GM21723 (cell line): Measurements from ENCODE around the gene PAEP.
"Not testable (repeated sequence)": the region's sequence is repeated elsewhere in the genome, so short reads cannot be mapped to it uniquely, and the experiment has no call there.

Experiments
- ATAC-seq: cut with Tn5 transposase; IDR thresholded peaks from one replicate; pipeline ENCODE4 v1.9.1; 2021; ENCODE audit warnings: mild to moderate bottlenecking, moderate library complexity; ENCODE audit not compliant: unreplicated experiment

The PAEP gene

DNA sequence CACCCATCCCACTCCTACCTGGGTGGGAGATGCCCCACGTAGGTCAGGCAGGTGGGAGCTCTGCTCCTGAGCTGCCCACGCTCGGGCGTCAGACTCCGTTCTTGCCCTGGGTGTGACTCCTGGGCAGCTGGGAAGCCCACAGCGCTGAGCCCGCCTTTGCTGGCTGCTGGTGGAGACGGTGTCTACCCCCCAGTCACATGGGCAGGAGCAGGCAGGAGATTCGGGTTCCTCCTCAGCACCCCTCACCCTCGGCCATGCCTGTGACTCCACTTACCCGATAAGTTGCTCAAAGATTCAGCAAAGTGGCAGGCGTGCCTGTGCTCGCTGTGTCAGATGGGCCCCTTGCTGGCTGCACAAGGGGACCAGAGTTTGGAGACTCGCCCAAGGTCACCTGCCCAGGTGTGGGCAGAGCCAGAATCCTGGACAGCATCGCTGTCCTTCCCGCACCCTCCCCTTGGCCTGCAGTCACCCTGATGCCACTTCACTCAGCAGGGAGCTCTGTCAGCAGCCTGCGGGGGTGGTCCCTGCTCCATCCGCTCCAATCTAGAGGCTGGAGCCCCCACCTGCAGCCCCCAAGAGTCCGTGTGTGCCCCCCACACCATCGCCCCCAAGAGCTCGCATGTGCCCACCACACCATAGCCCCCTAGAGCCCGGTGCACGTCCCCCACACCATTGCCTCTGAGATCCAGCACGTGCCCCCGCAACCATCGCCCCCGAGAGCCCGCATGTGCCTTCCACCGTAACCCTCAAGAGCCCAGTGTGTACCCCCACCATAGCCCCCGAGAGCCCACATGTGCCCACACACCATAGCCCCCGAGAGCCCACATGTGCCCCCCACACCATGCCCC, 36.1 kb upstream of the PAEP start:
- no peak for ATAC-seq

- ATAC-seq, result no peak
These were observed 35.3 kb upstream of the PAEP start for GRCh38 chr9:135526089-135526729.

GRCh38 chr9:135526730-135527571, 34.6 kb upstream of the PAEP start:
- ATAC-seq, result no peak

- ATAC-seq, result not testable (repeated sequence)
These were observed 32.6 kb upstream of the PAEP start for GRCh38 chr9:135528842-135529435.

GRCh38 chr9:135530146-135530545, 31.4 kb upstream of the PAEP start:
- no peak for ATAC-seq

DNA sequence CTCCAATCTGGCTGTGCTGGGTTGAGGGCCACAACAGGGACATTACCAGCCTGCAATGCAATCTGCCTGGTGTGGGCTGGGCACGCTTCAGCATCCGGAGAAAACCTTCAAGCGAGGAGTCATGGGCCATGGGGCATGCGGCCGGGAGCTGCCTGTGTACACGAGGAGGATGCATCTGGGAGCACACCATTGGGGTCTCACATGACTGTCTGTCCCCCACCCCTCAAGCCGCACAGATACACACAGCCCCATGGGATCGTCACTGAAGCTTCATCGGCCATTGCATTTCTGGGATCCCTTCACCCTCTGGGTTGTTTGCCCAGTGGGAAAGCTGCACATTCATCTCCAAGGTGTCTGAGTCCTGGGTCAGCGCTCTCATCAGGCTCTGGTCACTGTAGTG, 30.5 kb upstream of the PAEP start:
- no peak for ATAC-seq

GRCh38 chr9:135533113-135533512, 28.4 kb upstream of the PAEP start:
- no peak for ATAC-seq

- no peak for ATAC-seq
These were observed 27.9 kb upstream of the PAEP start for GRCh38 chr9:135533674-135534073.

GRCh38 chr9:135534192-135534711, 27.3 kb upstream of the PAEP start:
- ATAC-seq, result not testable (repeated sequence)

- ATAC-seq, result not testable (repeated sequence)
These were observed 26.7 kb upstream of the PAEP start for GRCh38 chr9:135534826-135535225.

GRCh38 chr9:135535631-135536030, 25.9 kb upstream of the PAEP start:
- not testable (repeated sequence) for ATAC-seq

DNA sequence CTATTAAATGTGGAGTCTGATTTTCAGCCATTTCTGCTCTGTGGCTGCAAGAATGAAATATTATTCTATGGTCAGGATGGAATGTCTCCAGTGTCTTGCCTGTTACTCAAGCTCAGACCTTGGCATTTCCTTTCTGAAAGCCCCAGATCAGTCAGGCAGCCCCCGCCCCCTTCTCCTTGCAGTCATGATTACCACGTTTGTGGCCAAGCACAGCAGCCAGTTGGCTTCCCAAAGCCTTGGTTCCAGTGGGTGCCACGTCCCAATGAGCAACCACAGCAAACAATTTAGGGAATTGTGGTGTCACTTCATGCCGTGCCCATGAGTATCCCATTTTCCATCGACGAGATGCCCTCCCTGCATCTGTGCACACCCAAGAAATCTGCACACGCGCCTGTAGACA, 25.3 kb upstream of the PAEP start:
- no peak for ATAC-seq

DNA sequence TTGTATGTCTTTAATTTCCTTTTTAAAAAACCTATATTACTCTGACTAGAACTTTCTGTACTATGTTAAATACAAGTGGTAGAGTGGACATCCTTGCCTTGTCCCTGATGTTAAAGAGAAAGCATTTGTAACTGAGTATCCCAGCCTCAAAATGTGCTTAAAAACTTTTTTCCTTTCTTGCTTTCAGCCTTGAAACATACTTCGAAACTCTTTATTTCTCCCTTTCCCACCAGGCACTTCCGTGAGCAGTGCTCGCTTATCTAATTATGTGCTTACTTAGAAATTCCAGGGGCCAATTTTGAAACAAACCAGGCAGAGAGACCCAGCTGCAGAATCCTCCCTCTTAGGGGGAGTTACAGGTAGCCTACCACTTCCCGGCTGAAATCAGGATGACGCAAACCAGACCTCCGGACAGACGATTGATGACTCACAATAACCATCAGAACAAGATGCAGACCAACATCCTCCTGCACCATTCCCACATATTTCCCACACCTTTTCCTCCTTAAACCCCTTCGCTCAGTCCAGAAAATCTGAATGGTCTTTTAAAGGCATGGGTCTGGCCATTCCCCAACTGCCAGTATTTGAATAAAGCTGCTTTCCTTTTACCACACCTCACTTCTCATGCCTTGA, 18.2 kb upstream of the PAEP start:
- ATAC-seq, result not testable (repeated sequence)

DNA sequence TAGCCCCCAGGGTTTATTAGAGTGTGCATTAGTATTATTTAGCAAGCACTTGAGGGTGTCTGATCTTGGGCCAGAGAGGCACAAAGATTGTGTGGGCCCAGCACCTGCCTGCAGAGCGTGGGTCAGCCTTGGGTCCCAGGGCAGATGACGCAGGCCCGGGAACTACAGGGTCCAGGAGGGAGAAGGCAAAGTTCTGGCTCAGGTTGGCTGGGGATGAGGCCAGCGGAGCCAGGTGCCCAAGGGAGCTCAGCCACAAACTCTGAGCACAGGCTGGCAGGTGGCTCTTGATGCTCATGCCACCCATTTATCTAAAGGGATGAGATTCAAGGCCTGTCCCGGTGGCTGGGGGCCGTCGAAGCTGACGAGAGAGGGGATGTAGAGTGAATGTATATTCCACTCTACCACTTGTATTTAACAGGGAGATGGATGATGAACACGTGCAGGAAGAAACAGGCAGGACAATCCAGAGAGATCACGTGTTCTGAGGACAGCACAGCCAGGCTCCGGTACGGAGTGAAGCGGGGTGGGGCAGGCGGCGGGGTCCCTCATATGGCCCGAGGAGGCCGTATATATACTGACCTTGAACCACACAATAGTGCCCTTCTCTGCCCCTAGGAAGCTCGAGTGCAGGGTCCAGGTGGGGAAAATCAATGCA, 16.4 kb upstream of the PAEP start:
- ATAC-seq, result no peak

GRCh38 chr9:135545646-135546176, 15.8 kb upstream of the PAEP start, which contains the start of gene OBP2A:
Gene OBP2A (plus strand): TSS chr9:135546126. CDS start chr9:135546181, 55 bp downstream.
- ATAC-seq, result not testable (repeated sequence)

DNA sequence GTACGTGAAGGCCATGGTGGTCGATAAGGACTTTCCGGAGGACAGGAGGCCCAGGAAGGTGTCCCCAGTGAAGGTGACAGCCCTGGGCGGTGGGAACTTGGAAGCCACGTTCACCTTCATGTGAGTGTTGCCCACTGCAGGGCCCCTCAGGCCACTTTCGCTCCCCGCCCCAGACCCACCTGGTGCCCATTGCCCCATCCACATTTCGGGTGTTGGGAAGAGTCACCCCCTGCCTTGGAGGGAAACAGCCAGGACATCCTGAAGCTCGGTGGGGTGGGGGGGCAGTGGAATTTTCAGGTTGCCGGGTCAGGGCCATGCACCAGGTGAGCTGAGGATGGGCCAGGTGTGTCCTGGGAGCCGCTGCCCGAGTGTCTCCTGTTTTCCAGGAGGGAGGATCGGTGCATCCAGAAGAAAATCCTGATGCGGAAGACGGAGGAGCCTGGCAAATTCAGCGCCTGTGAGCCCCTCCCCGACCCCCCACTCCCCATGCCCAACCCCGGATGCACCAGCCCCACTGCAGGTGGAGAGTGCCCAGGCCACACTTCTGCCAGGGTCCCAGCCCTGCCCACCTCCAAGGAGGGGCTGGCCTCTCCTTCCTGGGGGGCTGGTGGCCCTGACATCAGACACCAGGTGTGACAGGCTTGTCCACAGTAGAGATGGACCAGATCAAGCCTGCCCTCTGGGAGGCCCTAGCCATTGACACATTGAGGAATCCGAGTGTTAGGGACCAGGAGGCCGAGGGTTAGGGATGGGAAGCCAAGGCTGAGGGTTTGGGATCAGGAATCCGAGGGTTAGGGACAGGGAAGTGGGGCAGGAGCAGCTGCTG, 14.6 kb upstream of the PAEP start:
- not testable (repeated sequence) for ATAC-seq

DNA sequence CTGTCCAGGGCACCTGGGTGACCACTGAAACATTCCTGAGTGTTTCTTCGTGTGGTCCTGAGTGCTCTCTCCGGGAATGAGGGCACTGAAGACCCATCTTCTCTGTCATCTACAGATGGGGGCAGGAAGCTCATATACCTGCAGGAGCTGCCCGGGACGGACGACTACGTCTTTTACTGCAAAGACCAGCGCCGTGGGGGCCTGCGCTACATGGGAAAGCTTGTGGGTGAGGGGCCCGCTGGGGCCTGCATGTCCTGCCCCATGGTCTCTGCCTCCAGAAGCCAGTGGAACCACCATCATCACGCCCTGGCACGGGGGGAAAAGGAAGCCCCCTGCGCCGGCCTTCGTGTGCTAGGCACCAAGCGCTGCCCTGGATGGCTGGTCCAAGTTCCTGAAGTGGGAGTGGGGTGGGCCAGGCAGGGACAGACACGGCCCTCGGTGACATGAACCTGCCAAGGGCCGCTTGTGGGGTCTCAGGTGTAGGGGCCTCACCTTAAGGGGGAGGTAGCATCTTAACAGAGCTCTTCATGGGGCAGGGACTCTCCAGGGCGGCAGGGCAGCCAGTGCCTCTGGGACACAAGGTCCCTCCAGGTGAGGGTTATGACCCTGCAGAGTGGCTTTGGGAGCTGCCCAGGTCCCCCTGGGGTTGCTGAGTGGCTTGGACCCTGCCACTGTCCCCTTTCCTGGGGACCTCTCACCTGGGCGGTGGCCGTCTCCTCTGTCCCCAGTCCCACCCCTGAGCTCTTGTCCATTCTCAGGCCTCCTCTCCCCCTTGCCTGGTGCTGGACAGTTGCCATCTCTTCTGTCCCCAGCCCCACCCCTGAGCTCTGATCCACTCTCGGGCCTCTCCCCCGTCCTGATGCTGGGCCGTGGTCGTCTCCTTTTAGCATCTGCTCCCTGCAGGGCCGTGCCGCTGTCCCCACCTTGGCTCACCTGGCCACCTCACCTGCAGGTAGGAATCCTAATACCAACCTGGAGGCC, 13.5 kb upstream of the PAEP start:
- ATAC-seq, result no peak
